Endometrial microvascular endothelial cells (primary cell): Measurements from ENCODE around the gene KIAA1614. TPM values are rescaled to one million over a fixed set of nuclear protein-coding genes. Genes with fewer than 3 reads are reported as not detected.

Source experiments
- in situ Hi-C: cut with HindIII; loops from 2 replicates; pipeline ENCODE4 v1.10.0; 2017; ENCODE audit warnings: low sequenced_read_pairs, low pct_unique_long_range_greater_than_20kb; ENCODE audit errors: inconsistent ontology term
- total RNA-seq: library from RNA; depleted of rRNA; stranded (reverse); fragments of >200 nt; gene quantifications from one replicate; pipeline ENCODE4 v1.2.3, GENCODE V29; 2015; ENCODE audit errors: inconsistent ontology term

The KIAA1614 gene
- total RNA-seq, 1 donor from 2014 or later, result 11.2 TPM

DNA sequence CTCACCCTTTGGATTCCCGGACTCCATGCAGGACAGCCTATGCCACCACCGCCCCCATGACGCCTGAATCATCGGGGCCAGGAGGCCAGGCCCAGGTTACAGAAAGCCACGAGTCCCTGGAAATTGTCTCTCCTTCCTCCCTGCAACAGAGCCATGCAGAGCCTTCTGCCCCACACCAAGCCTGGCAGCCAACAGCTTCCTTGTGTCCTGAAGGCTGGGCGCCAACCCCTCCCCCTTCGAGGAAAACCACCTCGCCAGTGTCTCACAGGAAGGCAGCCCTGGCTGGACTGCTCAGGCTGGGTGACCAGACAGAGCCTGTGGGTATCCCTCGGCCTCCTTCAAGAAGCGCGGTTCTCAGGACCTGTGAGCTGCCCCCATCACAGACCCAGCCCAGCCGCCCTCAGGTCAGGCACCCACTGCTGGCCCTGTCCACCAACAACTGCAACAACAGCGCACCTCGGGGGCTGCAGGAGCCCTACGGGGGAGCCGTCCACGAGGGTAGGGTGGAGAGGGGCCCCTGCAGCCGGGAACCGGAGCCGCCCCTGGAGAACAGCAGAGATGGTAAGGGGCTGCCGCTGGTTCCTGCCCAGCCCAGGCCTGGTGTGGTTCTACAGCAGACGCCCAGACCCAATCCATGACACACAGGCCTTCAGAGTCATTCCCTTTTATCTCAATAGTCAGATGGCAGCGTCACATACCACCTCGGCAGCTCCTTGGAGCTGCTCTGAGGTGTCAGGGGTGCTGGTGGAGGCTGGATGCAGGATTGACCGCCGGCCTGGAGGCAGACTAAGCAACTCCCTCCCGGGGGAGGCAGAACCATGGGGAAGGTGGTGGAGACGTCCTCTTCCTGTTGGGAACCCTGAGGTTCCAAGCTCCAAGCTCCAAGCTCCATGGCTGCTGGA is 23.7 kb downstream of the KIAA1614 start:
- in situ Hi-C loops, result no loop called here

DNA sequence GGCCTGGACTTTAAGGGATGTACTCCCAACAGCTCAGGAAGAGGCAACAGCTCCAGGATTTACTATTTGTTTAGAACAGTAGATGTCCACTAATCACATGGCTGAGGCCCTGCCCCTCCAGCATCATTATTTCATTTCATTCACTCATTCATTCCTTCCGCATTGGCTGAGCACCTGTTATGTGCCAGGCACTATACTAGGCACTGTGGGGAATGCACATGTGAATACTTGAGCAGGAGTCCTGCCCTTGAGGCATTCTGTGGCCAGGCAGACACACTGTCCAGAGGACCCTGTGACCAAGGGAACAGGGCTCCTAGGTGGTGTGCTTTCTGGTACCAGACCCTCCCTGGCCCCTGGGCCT is 24.3 kb downstream of the KIAA1614 start:
- in situ Hi-C loops, result no loop called here

DNA sequence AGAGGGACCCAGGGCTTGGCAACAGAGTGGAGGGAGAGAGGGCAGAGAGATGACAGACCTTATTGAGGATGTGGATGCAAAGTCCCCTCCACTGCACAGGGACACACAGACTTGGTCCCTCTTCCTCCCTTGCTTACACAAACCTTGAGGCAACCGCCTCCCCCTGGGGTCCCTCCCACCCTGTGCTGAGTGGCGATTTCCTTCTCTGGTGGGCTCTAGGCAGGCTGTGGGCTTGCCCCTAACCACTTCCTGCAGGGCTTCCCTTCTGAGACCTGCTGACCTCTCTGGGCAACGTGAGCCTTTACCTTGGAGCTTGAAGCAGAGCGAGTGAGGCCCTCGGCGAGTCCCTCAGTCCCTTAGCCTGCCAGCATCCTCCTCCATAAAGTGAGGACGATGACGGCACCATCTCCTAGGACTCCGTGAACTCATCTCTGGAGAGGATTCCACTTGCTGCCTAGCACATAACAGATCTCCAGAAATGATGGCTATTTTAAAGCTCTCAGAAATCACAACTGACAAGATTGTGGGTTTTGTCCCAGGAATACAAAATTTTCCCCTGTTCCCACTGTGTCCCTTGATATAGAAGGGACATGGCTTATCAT is 25.0 kb downstream of the KIAA1614 start:
- in situ Hi-C loops, result no loop called here

DNA sequence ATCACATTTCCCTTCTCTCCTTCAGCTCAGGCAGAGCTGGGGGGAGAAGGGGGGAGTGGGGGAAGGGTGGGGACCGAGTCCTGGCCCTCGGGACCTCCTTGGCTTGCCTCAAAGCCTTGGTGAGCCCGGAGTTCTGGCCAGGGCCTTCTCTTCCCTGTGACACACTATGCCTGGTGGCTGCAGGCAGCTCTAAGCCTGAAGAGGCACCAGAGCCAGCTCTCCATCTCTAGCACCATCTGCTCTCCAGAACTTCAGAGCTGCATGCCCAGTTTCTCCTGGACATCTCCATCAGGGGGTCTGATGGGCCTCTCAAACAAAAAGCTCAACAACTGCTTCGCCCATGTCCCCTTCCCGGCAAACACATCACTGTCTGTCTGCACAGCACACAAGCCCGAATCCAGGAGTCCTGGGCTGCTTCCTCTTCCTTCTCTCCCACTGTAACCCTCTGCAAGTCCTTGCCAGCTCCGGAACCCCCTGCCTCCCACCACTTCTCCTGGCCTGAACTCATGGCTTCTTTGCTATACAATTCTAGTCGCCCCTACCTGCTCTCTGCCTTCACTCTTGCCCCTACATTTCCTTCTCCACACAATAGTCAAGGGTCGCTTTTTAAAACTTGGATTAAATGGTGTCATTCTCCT is 26.5 kb downstream of the KIAA1614 start:
- in situ Hi-C loops, result no loop called here

DNA sequence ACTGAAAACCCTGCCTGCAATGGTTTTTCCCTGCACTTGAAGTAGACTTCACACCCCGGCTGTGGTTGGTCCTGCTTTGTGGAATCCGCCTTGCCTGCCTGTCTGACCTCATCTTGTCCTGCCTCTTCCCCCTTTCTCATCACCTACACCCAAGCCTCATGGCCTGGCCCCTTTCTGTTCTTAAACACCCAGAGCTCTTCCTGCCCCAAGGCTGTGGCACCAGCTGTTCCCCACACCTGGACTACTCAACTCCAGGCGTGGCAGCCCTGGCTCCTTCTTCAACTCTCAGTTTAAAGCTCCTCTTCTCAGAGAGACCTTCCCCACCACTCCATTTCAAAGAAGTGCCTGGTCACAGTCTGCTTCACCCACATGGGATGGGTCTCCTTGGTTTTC is 27.0 kb downstream of the KIAA1614 start:
- in situ Hi-C loops, result no loop called here

DNA sequence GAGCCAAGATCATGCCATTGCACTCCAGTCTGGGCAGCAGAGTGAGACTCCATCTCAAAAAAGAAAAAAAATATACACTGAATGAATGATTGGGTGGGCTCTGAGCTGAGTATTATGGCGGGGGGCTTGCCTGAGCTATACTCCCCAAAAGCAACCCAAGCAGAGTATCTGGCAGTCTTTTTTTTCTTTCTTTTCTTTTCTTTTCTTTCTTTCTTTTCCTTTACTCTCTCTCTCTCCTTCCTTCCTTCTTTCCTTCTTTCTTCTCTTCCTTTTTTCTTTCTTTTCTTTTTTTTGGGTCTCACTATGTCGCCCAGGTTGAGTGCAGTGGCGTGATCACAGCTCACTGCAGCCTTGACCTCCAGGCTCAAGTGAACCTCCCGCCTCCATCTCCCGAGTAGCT is 27.7 kb downstream of the KIAA1614 start:
- in situ Hi-C loops, result no loop called here

DNA sequence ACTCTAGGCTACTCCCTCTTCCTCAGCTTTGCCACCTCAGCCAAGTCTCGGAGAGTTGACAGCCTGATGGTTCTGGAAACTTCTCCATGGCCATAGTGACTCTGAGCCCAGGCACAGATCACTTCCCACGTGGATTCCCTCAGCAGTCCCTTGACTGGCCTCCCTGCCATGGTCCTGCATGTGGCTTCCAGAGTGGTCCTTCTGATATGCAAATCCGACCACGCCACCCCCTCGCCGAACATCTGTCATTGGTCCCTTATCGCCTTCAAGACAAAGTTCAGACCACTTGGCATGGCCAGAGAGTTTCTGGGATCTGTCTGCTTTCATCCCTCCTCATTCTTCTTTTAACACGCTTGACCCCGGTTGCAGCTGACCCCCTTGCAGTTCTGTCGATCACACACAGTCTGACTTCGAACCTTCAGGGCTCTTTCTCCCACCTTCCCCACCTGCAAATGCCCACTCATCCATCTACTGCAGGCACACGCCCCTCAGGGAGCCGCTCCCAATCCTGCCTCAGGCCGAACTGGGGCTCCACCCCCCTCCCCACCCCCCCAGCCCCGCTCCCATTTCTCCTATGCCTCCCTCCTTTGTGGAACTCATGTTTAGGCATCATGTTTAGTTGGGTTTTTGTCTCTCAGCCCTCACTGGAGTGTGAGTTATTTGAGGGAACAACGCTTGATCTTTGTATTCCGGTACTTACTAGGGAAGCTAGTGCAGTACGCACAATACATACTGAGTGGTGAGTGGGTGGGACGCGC is 29.0 kb downstream of the KIAA1614 start:
- in situ Hi-C loops, result no loop called here

DNA sequence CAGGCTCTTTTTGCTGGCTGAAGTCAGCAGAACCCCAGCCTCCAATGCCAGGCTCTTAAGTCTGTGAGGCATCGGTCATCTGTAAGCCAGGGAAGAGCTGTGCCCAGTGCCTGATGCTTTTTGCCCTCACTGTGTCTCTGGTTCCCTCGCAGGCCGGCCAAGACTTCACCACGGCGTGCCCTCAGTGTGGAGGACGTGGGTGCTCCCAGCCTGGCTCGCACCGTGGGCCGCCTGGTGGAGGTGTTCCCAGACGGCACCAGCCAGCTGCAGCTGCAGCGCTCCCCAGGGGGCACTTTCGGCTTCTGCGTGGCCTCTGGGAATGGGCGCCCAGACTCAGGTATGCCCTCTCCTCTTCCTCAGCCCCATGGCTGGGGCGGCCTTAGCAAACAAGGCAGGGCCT is 32.5 kb downstream of the KIAA1614 start:
- in situ Hi-C loops, result no loop called here

DNA sequence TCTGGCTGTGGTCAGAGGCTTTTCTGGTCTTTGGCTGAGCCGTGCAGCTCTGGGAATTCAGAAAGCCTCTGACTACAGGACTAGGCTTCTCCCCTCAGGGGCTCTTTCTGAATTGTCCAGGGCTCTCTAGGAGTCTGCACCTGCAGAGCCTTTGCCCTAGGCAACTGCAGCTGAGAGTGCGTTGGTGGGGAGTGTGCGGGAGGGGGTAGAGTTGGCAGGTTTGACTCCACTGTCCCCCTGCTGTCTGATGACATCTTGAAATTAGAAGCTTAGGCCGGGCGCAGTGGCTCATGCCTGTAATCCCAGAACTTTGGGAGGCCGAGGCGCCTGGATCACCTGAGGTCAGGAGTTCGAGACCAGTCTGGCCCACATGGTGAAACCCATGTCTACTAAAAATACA is 32.9 kb downstream of the KIAA1614 start:
- in situ Hi-C loops, result no loop called here

DNA sequence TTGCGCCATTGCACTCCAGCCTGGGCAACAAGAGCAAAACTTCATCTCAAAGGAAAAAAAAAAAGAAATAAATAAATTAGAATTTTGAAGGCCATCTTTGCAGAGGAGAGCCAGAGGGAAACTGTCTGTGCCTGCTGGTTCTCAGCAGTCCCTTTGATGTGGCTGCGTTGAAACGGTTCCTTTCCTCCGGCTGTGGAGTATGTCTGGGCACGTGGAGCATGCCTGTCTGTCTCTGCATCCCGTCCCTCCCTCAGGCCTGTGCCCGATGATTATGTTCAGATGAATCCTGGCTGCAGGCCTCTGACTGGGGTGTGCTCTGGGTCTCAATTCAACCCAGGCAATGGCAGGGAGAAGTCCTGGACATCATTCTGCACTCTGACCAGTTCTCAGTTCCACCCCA is 33.4 kb downstream of the KIAA1614 start:
- in situ Hi-C loops, result no loop called here

DNA sequence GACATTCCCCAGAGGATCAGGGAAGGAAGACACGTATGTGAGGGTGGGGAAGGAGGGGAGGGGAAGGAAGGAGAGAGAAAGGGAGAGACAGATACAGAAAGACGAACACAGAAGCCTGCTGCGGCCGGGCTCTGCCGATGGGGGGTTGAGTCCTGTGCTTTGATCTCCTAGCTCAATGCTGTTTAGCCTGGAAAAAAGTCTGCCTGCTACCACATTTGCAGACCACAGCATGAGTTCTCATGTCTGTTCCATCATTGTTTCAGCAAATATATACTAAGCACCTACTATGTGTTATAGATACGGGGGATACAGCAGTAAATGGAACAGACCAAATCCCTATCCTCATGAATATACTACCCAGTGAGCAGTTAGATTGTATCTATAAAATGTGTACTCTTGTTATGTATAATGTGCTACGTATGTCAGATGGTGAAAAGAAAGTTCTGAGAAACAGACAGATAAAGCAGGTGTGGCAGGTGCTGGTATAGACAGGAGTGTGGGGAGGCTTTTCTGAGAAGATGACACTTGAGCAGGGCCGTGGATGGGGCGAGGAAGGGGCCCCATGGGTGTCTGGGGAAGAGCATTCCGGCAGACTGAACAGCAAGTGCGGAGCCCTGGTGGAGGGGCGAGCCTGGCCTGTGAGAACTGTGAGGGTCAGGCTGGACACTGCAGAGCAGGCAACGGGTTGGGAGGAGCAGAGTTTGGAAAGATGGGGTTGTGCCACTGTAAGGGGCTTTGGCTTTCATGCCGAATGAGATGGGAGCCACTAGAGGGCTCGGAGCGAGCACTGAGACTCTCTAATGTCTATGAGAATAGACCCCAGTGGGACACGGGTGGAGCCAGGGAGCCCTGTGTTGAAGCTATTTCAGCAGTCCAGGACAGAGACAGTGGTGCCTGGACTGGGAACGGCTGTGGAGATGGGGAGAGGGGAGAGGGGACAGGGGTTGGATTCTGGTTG is 34.1 kb downstream of the KIAA1614 start:
- in situ Hi-C loops, result no loop called here

DNA sequence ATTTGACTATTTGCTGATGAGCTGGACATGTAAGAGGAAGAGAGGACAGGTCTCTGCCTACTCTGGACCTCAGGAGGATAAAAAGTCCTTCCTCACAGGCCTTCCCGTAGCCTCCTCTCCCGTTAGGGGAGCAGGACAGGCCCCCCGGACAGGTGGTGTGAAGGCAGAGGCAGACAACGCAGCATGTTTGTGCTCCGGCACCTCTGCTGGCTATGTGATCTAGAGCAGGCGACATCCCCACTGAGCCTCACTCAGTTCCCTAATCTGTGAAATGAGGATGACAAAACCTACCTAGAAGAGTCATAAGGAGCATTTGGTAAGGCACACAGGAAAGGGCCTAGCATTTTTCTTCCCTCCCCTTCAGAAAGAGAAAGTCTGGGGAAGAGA is 34.8 kb downstream of the KIAA1614 start:
- in situ Hi-C loops, result no loop called here

DNA sequence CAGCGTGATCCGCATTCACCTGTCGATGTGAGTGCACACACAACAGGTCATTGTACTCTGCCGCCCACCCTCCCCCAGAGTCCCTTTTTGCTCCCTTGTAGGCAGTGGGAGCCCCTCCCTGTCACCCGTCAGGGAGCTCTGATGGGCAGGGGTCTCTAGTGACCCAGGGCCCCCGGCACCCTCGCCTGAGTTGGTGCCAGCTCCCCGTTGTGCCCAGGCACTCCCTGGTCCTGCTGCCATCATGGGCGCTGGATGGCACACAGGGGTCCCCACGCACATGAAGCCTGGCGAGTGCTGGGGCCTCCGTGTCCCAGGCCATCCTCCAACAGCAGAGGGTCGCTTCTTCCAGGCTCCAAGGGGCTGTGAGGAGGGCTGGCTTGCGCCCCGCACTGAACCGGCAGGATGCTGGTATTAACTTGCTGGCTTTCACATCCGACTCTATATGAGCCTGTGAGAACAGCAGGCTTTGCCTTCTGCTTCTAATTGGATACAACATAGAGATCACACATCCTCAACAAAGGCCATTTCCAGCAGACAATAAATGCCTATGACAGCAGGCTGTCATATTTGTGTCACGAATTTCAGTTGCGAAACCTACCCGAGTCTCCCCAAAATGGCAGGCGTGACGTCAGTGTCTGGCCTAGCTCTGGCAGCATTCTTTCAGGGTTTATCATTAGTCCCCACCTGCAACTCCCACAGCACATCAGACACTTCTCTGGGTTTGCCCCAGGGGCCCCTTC is 35.4 kb downstream of the KIAA1614 start:
- in situ Hi-C loops, result no loop called here

DNA sequence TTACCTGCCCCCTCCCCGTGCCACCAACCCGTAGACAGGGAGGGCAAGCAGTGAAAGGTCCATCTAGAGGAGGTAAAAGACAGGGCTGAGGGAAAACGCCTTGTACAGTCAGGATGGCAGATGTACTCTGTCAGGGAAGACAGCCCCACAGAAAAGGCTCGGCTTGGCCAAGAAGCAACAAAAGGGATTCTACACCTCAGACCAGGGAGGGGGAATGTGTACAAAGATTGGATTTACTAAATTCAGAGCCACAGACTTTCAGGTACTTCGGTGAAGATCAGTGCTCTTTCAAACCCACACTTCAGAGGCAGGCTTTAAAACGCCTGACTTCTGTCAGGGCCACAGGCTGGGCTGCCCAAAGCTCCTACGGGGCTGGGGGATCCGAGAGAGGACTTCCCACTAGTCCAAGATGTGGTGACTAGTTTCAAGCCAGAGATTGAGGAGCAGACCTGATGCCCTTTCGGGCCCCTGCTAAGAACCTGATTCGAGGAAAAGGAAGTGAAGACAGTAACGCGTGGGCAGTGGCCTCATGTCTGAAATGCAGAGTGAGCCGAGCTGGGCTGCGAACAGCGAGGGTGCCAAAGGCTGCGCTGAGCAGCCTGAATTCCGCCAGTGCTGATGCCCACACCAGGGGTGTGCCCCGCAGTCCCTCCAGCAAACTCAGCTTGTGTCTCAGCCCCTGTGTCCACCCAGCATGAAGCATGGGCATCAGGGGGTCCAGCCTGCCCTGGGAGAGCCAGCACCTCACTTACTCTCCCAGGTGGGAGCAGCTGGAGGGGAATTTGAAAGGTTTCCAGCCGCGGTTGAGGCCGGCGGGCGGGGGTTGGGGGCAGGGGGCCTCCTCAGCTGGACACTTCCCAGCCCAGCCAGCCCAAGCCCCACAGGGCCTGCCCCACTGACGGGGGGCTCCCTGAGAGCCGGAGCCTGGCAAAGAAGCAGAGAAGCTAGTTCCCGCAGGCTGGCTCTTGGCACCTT is 36.2 kb downstream of the KIAA1614 start:
- in situ Hi-C loops, result no loop called here

DNA sequence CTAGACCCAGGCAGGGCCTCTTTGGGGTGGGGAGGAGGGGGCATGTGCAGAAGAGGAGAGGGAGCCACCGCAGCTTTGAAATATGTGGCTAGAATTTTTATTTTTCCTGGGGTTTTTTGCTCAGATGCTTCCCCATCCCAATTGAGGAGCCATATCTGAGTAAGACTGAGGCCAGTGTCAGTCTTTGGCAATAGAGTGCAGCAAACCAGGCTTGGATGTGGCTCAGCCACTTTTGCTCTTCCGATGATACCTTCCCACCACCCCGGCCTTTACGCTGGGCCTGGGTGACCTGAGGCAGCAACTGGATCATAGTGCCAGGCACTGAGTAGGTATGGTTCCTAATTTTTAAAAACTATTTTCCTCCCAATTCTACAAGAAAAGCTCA is 36.9 kb downstream of the KIAA1614 start:
- in situ Hi-C loops, result no loop called here

DNA sequence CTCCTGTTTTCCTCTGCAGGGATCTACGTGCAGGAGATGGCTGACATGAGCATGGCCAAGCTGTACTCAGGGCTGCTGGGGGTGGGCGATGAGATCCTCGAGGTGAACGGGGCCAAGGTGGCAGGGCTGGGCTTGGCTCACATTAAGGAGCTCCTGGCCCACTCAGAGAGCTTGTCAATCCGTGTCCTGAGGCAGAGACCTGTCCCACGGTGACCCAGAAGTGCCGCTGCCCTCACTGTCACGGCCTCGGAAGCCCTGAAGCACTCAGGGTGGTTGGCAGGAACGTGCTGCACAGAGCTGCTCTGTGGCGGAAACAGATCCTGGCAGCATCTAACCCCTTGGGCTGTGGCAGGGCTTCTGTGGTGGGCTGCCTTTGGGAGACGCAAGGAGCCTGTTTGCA is 37.6 kb downstream of the KIAA1614 start:
- in situ Hi-C loops, result no loop called here
